K562 (cell line): ENCODE measurements around the gene ANKRD34A. TPM values are rescaled to one million over a fixed set of nuclear protein-coding genes. Genes with fewer than 3 reads are reported as not detected.

ENCODE experiments used
- CEBPG ChIP-seq, 3 experiments: fragments of 200-800 bp in 1 of 3; sonication (Bioruptor generic) in 1 of 3; sonication (generic) in 1 of 3; formaldehyde crosslinking in 1 of 3; IDR thresholded peaks in 2 of 3; conservative IDR thresholded peaks in 1 of 3; 2 replicates each; pipeline versions ENCODE4 v1.6.1 to v1.8.0; 2016 to 2022; ENCODE audit warnings: missing compliant biosample characterization in 2 of 3, missing genetic modification characterization in 2 of 3, mild to moderate bottlenecking in 1 of 3, missing genetic modification reagents in 1 of 3
- KDM5B ChIP-seq: fragments of 200-600 bp; sonication (generic); IDR thresholded peaks from 2 replicates; pipeline ENCODE4 v1.6.1; 2012; ENCODE audit warnings: low read depth, mild to moderate bottlenecking, moderate library complexity, low read length, control low read depth, inconsistent platforms; ENCODE audit not compliant: insufficient replicate concordance
- NEUROD1 ChIP-seq: fragments of 150-350 bp; IDR thresholded peaks from 2 replicates; pipeline ENCODE4 v1.6.1; 2014; ENCODE audit warnings: borderline replicate concordance, low read length, low read depth; ENCODE audit not compliant: partially characterized antibody
- UBTF ChIP-seq, 2 experiments: IDR thresholded peaks; 2 replicates each; pipeline ENCODE4 v1.6.1; 2012; ENCODE audit warnings: improper control_type of control experiment in 2 of 2, low read depth in 2 of 2, low read length in 2 of 2, borderline replicate concordance in 1 of 2
- ZNF431 ChIP-seq: sonication (generic); formaldehyde crosslinking; IDR thresholded peaks from 2 replicates; pipeline ENCODE4 v1.8.0; 2022; ENCODE audit warnings: mild to moderate bottlenecking, missing genetic modification reagents
- polyA plus RNA-seq, 8 experiments: library from polyadenylated mRNA; depleted of rRNA in 4 of 8; stranded (reverse) in 5 of 8; unstranded in 3 of 8; fragments of >200 nt; fragmentation: Nextera tagmentation in 2 of 8; fragmentation: Illumina TruSeq in 1 of 8; extraction: Ambion mirVana in 2 of 8; extraction: Trizol in 1 of 8; gene quantifications; 2 replicates each; pipeline versions ENCODE4 v1.2.1 to v1.2.3, GENCODE V29; 2011 to 2014; ENCODE audit warnings: inconsistent platforms in 1 of 8, missing spikeins in 1 of 8
- total RNA-seq, 7 experiments: library from RNA; depleted of rRNA in 6 of 7; stranded (reverse); fragments of >200 nt in 6 of 7; fragmentation: Illumina TruSeq in 2 of 7; extraction: Trizol in 2 of 7; gene quantifications; 2 replicates each; pipeline versions ENCODE4 v1.2.1 to v1.2.3, GENCODE V29; 2011 to 2021; ENCODE audit warnings: low replicate concordance in 1 of 7
- TF ChIP-seq, protein P1 (sequence below), 2 experiments: fragments of 450-650 bp in 1 of 2; sonication (generic) in 1 of 2; formaldehyde crosslinking in 1 of 2; IDR thresholded peaks; 2 replicates each; pipeline versions ENCODE4 v1.7.1 to v1.9.0; 2016 to 2022; ENCODE audit warnings: inconsistent platforms in 1 of 2, mild to moderate bottlenecking in 1 of 2, missing genetic modification reagents in 1 of 2
- TF ChIP-seq, protein P2 (sequence below): fragments of 450-650 bp; IDR thresholded peaks from 2 replicates; pipeline ENCODE4 v1.6.1; 2017; ENCODE audit warnings: antibody characterized with exemption, mild to moderate bottlenecking

Gene ANKRD34A
- total and polyA plus RNA-seq, 9 of the 15 experiments (the other 6 are each of a cell fraction or from before 2014, with no cell fraction given): 0.06 to 1.6 (median 0.43) TPM

DNA sequence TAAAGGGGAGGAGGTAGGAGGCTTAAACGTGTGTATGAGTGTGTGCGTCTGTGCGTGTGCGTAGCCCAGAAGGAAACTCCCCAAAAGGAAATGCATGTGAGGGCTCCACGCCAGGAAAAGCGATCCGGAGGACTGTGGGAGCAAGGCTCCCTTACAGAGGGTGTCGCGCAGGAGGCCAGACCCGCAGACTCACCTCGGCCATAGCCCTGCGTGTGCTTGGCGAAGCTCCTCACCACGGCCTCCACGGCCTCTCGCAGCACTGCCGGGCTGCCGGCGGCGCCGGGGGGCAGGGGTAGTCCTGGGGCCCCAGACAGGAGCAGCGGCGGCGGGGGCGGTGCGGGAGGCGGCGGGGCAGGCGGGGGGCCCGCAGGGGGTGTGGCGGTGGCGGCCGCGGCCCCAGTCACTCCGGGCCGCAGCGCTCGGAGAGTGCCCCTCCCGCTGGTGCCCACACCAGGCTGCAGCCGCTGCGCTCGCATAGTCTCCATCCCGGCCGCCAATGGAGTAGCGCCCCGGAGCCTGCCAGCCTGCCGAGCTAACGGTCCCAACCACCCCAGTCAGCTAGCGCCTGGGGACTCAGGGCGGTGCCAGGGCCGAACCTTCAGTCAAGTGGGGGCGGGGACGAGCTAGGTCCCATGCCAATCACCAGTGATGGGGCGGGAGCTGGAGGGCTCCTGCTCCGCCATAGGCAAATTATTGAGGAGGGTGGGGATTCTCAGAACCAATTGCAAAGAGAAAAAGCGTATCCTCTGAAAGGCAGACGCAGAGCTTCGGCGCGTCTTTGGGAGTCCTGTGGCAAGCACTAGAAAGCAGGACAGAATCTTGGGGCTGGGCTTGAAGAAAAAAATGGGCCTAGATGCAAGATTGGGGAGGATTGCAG lies 6.7 kb downstream of the ANKRD34A start, which contains the start of gene LIX1L (continued):
- TF ChIP-seq, protein P1, sequence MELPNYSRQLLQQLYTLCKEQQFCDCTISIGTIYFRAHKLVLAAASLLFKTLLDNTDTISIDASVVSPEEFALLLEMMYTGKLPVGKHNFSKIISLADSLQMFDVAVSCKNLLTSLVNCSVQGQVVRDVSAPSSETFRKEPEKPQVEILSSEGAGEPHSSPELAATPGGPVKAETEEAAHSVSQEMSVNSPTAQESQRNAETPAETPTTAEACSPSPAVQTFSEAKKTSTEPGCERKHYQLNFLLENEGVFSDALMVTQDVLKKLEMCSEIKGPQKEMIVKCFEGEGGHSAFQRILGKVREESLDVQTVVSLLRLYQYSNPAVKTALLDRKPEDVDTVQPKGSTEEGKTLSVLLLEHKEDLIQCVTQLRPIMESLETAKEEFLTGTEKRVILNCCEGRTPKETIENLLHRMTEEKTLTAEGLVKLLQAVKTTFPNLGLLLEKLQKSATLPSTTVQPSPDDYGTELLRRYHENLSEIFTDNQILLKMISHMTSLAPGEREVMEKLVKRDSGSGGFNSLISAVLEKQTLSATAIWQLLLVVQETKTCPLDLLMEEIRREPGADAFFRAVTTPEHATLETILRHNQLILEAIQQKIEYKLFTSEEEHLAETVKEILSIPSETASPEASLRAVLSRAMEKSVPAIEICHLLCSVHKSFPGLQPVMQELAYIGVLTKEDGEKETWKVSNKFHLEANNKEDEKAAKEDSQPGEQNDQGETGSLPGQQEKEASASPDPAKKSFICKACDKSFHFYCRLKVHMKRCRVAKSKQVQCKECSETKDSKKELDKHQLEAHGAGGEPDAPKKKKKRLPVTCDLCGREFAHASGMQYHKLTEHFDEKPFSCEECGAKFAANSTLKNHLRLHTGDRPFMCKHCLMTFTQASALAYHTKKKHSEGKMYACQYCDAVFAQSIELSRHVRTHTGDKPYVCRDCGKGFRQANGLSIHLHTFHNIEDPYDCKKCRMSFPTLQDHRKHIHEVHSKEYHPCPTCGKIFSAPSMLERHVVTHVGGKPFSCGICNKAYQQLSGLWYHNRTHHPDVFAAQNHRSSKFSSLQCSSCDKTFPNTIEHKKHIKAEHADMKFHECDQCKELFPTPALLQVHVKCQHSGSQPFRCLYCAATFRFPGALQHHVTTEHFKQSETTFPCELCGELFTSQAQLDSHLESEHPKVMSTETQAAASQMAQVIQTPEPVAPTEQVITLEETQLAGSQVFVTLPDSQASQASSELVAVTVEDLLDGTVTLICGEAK (IDR thresholded peaks at IDR 0.05): peak; percentile 11
- TF ChIP-seq, protein P1 (CRISPR knock-in tag; IDR thresholded peaks at IDR 0.05): no peak
- no peak for TF ChIP-seq NEUROD1
- TF ChIP-seq ZNF431 (CRISPR knock-in tag): no peak
- TF ChIP-seq, protein P2, sequence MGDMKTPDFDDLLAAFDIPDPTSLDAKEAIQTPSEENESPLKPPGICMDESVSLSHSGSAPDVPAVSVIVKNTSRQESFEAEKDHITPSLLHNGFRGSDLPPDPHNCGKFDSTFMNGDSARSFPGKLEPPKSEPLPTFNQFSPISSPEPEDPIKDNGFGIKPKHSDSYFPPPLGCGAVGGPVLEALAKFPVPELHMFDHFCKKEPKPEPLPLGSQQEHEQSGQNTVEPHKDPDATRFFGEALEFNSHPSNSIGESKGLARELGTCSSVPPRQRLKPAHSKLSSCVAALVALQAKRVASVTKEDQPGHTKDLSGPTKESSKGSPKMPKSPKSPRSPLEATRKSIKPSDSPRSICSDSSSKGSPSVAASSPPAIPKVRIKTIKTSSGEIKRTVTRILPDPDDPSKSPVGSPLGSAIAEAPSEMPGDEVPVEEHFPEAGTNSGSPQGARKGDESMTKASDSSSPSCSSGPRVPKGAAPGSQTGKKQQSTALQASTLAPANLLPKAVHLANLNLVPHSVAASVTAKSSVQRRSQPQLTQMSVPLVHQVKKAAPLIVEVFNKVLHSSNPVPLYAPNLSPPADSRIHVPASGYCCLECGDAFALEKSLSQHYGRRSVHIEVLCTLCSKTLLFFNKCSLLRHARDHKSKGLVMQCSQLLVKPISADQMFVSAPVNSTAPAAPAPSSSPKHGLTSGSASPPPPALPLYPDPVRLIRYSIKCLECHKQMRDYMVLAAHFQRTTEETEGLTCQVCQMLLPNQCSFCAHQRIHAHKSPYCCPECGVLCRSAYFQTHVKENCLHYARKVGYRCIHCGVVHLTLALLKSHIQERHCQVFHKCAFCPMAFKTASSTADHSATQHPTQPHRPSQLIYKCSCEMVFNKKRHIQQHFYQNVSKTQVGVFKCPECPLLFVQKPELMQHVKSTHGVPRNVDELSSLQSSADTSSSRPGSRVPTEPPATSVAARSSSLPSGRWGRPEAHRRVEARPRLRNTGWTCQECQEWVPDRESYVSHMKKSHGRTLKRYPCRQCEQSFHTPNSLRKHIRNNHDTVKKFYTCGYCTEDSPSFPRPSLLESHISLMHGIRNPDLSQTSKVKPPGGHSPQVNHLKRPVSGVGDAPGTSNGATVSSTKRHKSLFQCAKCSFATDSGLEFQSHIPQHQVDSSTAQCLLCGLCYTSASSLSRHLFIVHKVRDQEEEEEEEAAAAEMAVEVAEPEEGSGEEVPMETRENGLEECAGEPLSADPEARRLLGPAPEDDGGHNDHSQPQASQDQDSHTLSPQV: no peak
- peak; percentile 82 for TF ChIP-seq KDM5B
- peak in 1 of 2 experiments; percentile 53; a peak in 1 of 4 replicates for TF ChIP-seq UBTF (IDR thresholded peaks at IDR 0.05; ENCODE audit: borderline replicate concordance in 1 of 2, low read depth in 2 of 2, low read length in 2 of 2)
- TF ChIP-seq CEBPG (CRISPR knock-in tag; IDR thresholded peaks at IDR 0.05): no peak
- no peak for TF ChIP-seq CEBPG (tag; conservative IDR thresholded peaks at IDR 0.05 in 1 of 2, IDR thresholded peaks at IDR 0.05 in 1 of 2)
